Mesenchymal stem cell (in vitro differentiated cells and primary cell): Measurements from ENCODE around the gene PTEN.
"Not testable (repeated sequence)": the region's sequence is repeated elsewhere in the genome, so short reads cannot be mapped to it uniquely, and the experiment has no call there.

Experiments
- DNase-seq: peaks from one replicate; pipeline ENCODE4 v3.0.0-alpha.2; 2013
- H2AFZ ChIP-seq: one replicate; pipeline ENCODE4 v1.6.1; 2013; ENCODE audit warnings: low read depth, mild to moderate bottlenecking, control low read depth, inconsistent platforms, low read length, moderate library complexity
- H2AK5ac ChIP-seq: 2 replicates; pipeline ENCODE4 v1.6.1; 2013; ENCODE audit warnings: low read length, moderate library complexity, mild to moderate bottlenecking, inconsistent platforms; ENCODE audit not compliant: severe bottlenecking
- H2BK120ac ChIP-seq: one replicate; pipeline ENCODE4 v1.6.1; 2013; ENCODE audit warnings: low read depth, mild to moderate bottlenecking, inconsistent platforms, low read length, moderate library complexity
- H2BK12ac ChIP-seq, 2 experiments: one replicate each; pipeline ENCODE4 v1.6.1; 2013; ENCODE audit warnings: inconsistent platforms in 2 of 2, low read length in 2 of 2, mild to moderate bottlenecking in 2 of 2, moderate library complexity in 2 of 2, control low read depth in 1 of 2
- H2BK15ac ChIP-seq: one replicate; pipeline ENCODE4 v1.6.1; 2013; ENCODE audit warnings: mild to moderate bottlenecking, low read depth, inconsistent platforms; ENCODE audit not compliant: poor library complexity, severe bottlenecking
- H2BK5ac ChIP-seq: 2 replicates; pipeline ENCODE4 v1.6.1; 2013; ENCODE audit warnings: low read depth, mild to moderate bottlenecking, low read length, control low read depth, inconsistent platforms; ENCODE audit not compliant: poor library complexity, severe bottlenecking
- H3K14ac ChIP-seq, 2 experiments: one replicate each; pipeline ENCODE4 v1.6.1; 2013; ENCODE audit warnings: inconsistent platforms in 2 of 2, low read length in 2 of 2, control low read depth in 1 of 2, mild to moderate bottlenecking in 1 of 2, moderate library complexity in 1 of 2
- H3K18ac ChIP-seq, 2 experiments: one replicate each; pipeline ENCODE4 v1.6.1; 2013; ENCODE audit warnings: inconsistent platforms in 2 of 2, low read length in 2 of 2, control low read depth in 1 of 2, low read depth in 1 of 2, mild to moderate bottlenecking in 1 of 2
- H3K23ac ChIP-seq, 2 experiments: one replicate each; pipeline ENCODE4 v1.6.1; 2013; ENCODE audit warnings: inconsistent platforms in 2 of 2, low read length in 2 of 2, mild to moderate bottlenecking in 2 of 2, moderate library complexity in 2 of 2, control low read depth in 1 of 2
- H3K27ac ChIP-seq: 2 replicates; pipeline ENCODE4 v1.5.1; 2013; ENCODE audit warnings: mild to moderate bottlenecking, moderate library complexity, low read length, control low read depth, inconsistent platforms; ENCODE audit not compliant: poor library complexity, severe bottlenecking
- H3K27me3 ChIP-seq, 2 experiments: 2 replicates each; pipeline versions ENCODE4 v1.6.1 to v1.7.0; 2013; ENCODE audit warnings: low read length in 2 of 2, mild to moderate bottlenecking in 2 of 2, moderate library complexity in 2 of 2, control low read depth in 1 of 2, inconsistent platforms in 1 of 2; ENCODE audit not compliant: control insufficient read depth in 1 of 2, insufficient read depth in 1 of 2
- H3K36me3 ChIP-seq, 2 experiments: 2 replicates each; pipeline versions ENCODE4 v1.6.1 to v1.7.0; 2013; ENCODE audit warnings: low read length in 2 of 2, control low read depth in 1 of 2, inconsistent platforms in 1 of 2, low read depth in 1 of 2, mild to moderate bottlenecking in 1 of 2; ENCODE audit not compliant: insufficient read depth in 2 of 2, control insufficient read depth in 1 of 2
- H3K4ac ChIP-seq, 2 experiments: one replicate each; pipeline ENCODE4 v1.6.1; 2013; ENCODE audit warnings: inconsistent platforms in 2 of 2, low read length in 2 of 2, mild to moderate bottlenecking in 2 of 2, moderate library complexity in 2 of 2, control low read depth in 1 of 2, low read depth in 1 of 2
- H3K4me1 ChIP-seq: 2 replicates; pipeline ENCODE4 v1.6.1; 2013; ENCODE audit warnings: low read depth, low read length, control low read depth; ENCODE audit not compliant: control insufficient read depth, insufficient read depth
- H3K4me2 ChIP-seq: 2 replicates; pipeline ENCODE4 v1.6.1; 2013; ENCODE audit warnings: low read length, mild to moderate bottlenecking, inconsistent platforms; ENCODE audit not compliant: poor library complexity, severe bottlenecking
- H3K4me3 ChIP-seq, 2 experiments: 2 replicates each; pipeline versions ENCODE4 v1.5.1 to v1.7.0; 2013; ENCODE audit warnings: low read length in 2 of 2, mild to moderate bottlenecking in 2 of 2, control low read depth in 1 of 2, low read depth in 1 of 2; ENCODE audit not compliant: insufficient read depth in 1 of 2
- H3K79me1 ChIP-seq: replicated peaks from 2 replicates; pipeline ENCODE4 v1.6.1; 2013; ENCODE audit warnings: mild to moderate bottlenecking, control low read depth, low read length, inconsistent platforms; ENCODE audit not compliant: poor library complexity, severe bottlenecking
- H3K9ac ChIP-seq: 2 replicates; pipeline ENCODE4 v1.7.0; 2013; ENCODE audit warnings: mild to moderate bottlenecking, low read length, moderate library complexity
- H3K9me3 ChIP-seq: 2 replicates; pipeline ENCODE4 v1.7.0; 2013; ENCODE audit warnings: mild to moderate bottlenecking, low read length; ENCODE audit not compliant: control insufficient read depth
- H4K8ac ChIP-seq: one replicate; pipeline ENCODE4 v1.6.1; 2013; ENCODE audit warnings: inconsistent platforms, mild to moderate bottlenecking, low read length, moderate library complexity
- H4K91ac ChIP-seq: one replicate; pipeline ENCODE4 v1.6.1; 2013; ENCODE audit warnings: mild to moderate bottlenecking, low read length, inconsistent platforms
- WGBS: methylation state at CpG from one replicate; pipeline ENCODE4 v1.1.7; 2013; ENCODE audit warnings: mixed read lengths; 5-methylcytosine and 5-hydroxymethylcytosine counted together

The PTEN gene

DNA sequence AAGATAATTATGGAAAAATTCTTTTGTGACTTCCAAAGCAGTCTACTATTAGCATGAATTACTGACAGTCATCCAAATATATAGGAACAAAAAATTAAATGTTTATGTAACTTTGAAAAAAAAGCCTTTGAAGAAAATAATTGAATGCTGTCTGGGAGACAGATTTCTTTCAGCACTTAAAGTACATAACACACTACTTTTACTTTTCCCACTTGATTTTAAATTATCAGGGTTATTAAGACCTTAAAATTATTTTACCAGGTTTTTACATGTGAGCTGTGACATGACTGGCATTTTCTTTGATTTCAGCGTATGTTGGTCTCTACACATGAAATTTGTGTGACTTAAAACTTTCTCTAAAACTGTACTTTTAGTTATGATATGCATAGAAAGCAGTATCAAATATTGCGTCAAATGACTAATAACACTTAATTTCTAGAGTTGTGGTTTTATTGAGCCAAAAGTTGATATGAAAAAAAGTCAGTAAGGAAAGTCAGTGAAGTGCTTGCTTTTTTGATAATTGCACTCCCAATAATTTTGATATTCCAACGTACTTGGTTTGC lies 3.1 kb downstream of the PTEN start:
- Histone ChIP-seq H2AK5ac (no peak overlapping the region), H3K27ac (no peak overlapping the region), H4K91ac (no peak overlapping the region), H3K23ac (no peak overlapping the region), H3K4me2 (no peak overlapping the region), H3K4me3 (peak overlapping the region in 1 of 2 experiments; percentile 95), H2BK12ac (no peak overlapping the region), H2BK15ac (no peak overlapping the region), H3K79me1 (no peaks in the 10 kb centered on the region), H2BK120ac (no peak overlapping the region), H3K9ac (peak overlapping the region; percentile 97), H3K9me3 (no peaks in the 10 kb centered on the region), H2AFZ (no peak overlapping the region), H2BK5ac (no peak overlapping the region), H3K4me1 (peaks cover 9% of the 10 kb centered on the region), H3K18ac (no peak overlapping the region), H4K8ac (no peak overlapping the region), H3K27me3 (no peaks in the 10 kb centered on the region), H3K14ac (no peak overlapping the region), H3K4ac (no peak overlapping the region), H3K36me3 (peaks cover 0 to 3% of the 10 kb centered on the region in 2 experiments)
- no peak for DNase-seq
- WGBS: 44% methylated on average over 3 of the region's 3 CpGs

- Histone ChIP-seq H3K18ac (no peak overlapping the region), H3K4ac (no peak overlapping the region), H3K4me1 (peaks cover 6% of the 10 kb centered on the region), H3K9me3 (no peaks in the 10 kb centered on the region), H3K4me3 (peak overlapping the region in 1 of 2 experiments; percentile 95), H3K23ac (no peak overlapping the region), H4K8ac (no peak overlapping the region), H3K9ac (peak overlapping the region; percentile 97), H3K14ac (no peak overlapping the region), H2BK12ac (no peak overlapping the region), H2AFZ (no peak overlapping the region), H4K91ac (no peak overlapping the region), H2BK5ac (no peak overlapping the region), H3K27me3 (no peaks in the 10 kb centered on the region), H3K36me3 (peaks cover 0 to 3% of the 10 kb centered on the region in 2 experiments), H3K4me2 (no peak overlapping the region), H2BK15ac (no peak overlapping the region), H2BK120ac (no peak overlapping the region), H3K27ac (no peak overlapping the region), H3K79me1 (no peaks in the 10 kb centered on the region), H2AK5ac (no peak overlapping the region)
- DNase-seq: no peak
Measured at GRCh38 chr10:87867453-87867852, 4.0 kb downstream of the PTEN start.

GRCh38 chr10:87868277-87868676 lies 4.9 kb downstream of the PTEN start:
- DNase-seq: no peak
- Histone ChIP-seq H3K4me3 (peak overlapping the region in 1 of 2 experiments; percentile 95), H3K23ac (no peak overlapping the region), H3K27me3 (no peaks in the 10 kb centered on the region), H2BK120ac (no peak overlapping the region), H3K9me3 (no peaks in the 10 kb centered on the region), H4K8ac (no peak overlapping the region), H2BK15ac (no peak overlapping the region), H3K79me1 (peaks cover 5% of the 10 kb centered on the region), H3K27ac (no peak overlapping the region), H3K4me1 (peaks cover 7% of the 10 kb centered on the region), H3K4me2 (no peak overlapping the region), H2AFZ (no peak overlapping the region), H3K4ac (no peak overlapping the region), H2BK5ac (no peak overlapping the region), H4K91ac (no peak overlapping the region), H3K36me3 (peaks cover 0 to 3% of the 10 kb centered on the region in 2 experiments), H2BK12ac (no peak overlapping the region), H3K9ac (peak overlapping the region; percentile 97), H3K18ac (no peak overlapping the region), H3K14ac (no peak overlapping the region), H2AK5ac (no peak overlapping the region)
- WGBS: no CpG with 5 or more reads among the region's 1 CpG

DNA sequence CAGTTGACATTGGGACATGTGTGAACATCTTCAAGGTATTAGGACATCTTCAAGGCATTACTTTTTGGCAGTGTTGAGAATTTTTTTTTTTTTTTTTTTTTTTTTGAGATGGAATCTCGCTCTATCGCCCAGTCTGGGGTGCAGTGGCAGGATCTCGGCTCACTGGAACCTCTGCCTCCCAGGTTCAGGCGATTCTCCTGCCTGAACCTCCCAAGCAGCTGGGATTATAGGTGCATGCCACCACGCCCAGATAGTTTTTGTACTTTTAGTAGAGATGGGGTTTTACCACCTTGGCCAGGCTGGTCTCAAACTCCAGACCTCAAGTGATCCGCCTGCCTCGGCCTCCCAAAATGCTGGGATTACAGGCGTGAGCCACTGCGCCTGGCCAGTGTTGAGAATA lies 5.7 kb downstream of the PTEN start:
- not testable (repeated sequence) for H3K79me1 ChIP-seq, H2BK120ac ChIP-seq, H3K27me3 ChIP-seq, H4K8ac ChIP-seq, H3K9me3 ChIP-seq, H3K18ac ChIP-seq, H2AFZ ChIP-seq, H2AK5ac ChIP-seq, H2BK12ac ChIP-seq, H3K4ac ChIP-seq, H3K4me2 ChIP-seq, H4K91ac ChIP-seq, DNase-seq, H3K9ac ChIP-seq, H3K23ac ChIP-seq, H3K27ac ChIP-seq, H3K36me3 ChIP-seq, H3K14ac ChIP-seq, H2BK15ac ChIP-seq, H3K4me1 ChIP-seq, H2BK5ac ChIP-seq
- 99% methylated on average over 7 of the region's 9 CpGs for WGBS
- H3K4me3 ChIP-seq: peak overlapping the region in 1 of 2 experiments; percentile 95
